Naive thymus-derived CD8-positive, alpha-beta T cell (primary cell): ENCODE measurements around the gene GZF1. TPM values are rescaled to one million over a fixed set of nuclear protein-coding genes. Genes with fewer than 3 reads are reported as not detected.

Experiments used
- ATAC-seq, 2 donors: fragments of 150-1000 bp; cut with Tn5 transposase in 1 of 2; sonication (Bioruptor Pico), chemical (Tn5 transposase) in 1 of 2; 1 replicate in 1 of 2; 2 replicates in 1 of 2; pipeline ENCODE4 v1.10.0; 2021; ENCODE audit warnings: mild to moderate bottlenecking in 2 of 2, moderate library complexity in 2 of 2
- POLR2A ChIA-PET: fragments of 350-600 bp; sonication (Branson Sonifier 250); formaldehyde crosslinking; loops from one replicate; lab custom pipeline; 2021; ENCODE audit warnings: antibody characterized with exemption; lab: Charles Lee
- DNase-seq, 10 donors: peaks; one replicate each; pipeline versions ENCODE4 v3.0.0 to v3.0.0-alpha.2; 2020 to 2022
- H3K27ac Mint-ChIP-seq, 10 donors: one replicate each; pipeline ENCODE4 v1.8.0; 2020 to 2022; ENCODE audit warnings: mild to moderate bottlenecking in 10 of 10, mixed read lengths in 10 of 10, moderate library complexity in 4 of 10, inconsistent platforms in 1 of 10
- H3K27me3 Mint-ChIP-seq, 5 donors: one replicate each; pipeline ENCODE4 v1.8.0; 2021 to 2022; ENCODE audit warnings: mixed read lengths in 5 of 5
- H3K36me3 Mint-ChIP-seq, 3 donors: one replicate each; pipeline ENCODE4 v1.8.0; 2020 to 2022; ENCODE audit warnings: mixed read lengths in 3 of 3, mild to moderate bottlenecking in 2 of 3, inconsistent platforms in 1 of 3
- H3K4me1 Mint-ChIP-seq, 4 donors: one replicate each; pipeline ENCODE4 v1.8.0; 2021 to 2022; ENCODE audit warnings: mixed read lengths in 4 of 4
- H3K4me3 Mint-ChIP-seq, 10 donors: one replicate each; pipeline ENCODE4 v1.8.0; 2020 to 2022; ENCODE audit warnings: mild to moderate bottlenecking in 10 of 10, mixed read lengths in 10 of 10, moderate library complexity in 6 of 10, inconsistent platforms in 1 of 10
- H3K9me3 Mint-ChIP-seq, 9 donors: one replicate each; pipeline ENCODE4 v1.8.0; 2020 to 2022; ENCODE audit warnings: mixed read lengths in 9 of 9, mild to moderate bottlenecking in 3 of 9, inconsistent platforms in 1 of 9, moderate library complexity in 1 of 9
- polyA plus RNA-seq, 3 donors: library from polyadenylated mRNA; unstranded; fragments of 300-500 nt; fragmentation: Illumina TruSeq; gene quantifications; one replicate each; pipeline ENCODE4 v1.2.3, GENCODE V29; 2021
- total RNA-seq, 8 experiments: library from RNA in 2 of 8; stranded (reverse) in 2 of 8; gene quantifications; one replicate each; pipeline ENCODE4 v1.2.3 and lab custom pipeline; 2021 to 2026

GZF1 gene
- total and polyA plus RNA-seq, 5 experiments from 2014 or later, result 1.9 to 13.7 (median 3.7) TPM

GRCh38 chr20:23401051-23401450 lies 39.1 kb downstream of the GZF1 start:
- H3K4me3 Mint-ChIP-seq, result no peak overlapping the region
- H3K4me1 Mint-ChIP-seq, result peaks cover 15 to 22% (median 19%) of the 10 kb centered on the region in 4 donors
- POLR2A ChIA-PET, result no interaction called here
- H3K9me3 Mint-ChIP-seq, result no peaks in the 10 kb centered on the region
- H3K27ac Mint-ChIP-seq, result peak overlapping the region in 2 of 10 donors; percentile 35 to 47
- no peak for ATAC-seq
- peaks cover 0 to 38% (median 4%) of the 10 kb centered on the region in 3 donors for H3K36me3 Mint-ChIP-seq
- H3K27me3 Mint-ChIP-seq, result no peaks in the 10 kb centered on the region
- DNase-seq, result no peak

- POLR2A ChIA-PET, result no interaction called here
- H3K4me3 Mint-ChIP-seq, result no peak overlapping the region
- DNase-seq (no peak), ATAC-seq (no peak)
- H3K9me3 Mint-ChIP-seq, result no peaks in the 10 kb centered on the region
- H3K27me3 Mint-ChIP-seq, result no peaks in the 10 kb centered on the region
- no peak overlapping the region for H3K27ac Mint-ChIP-seq
- peaks cover 17 to 34% (median 25%) of the 10 kb centered on the region in 4 donors for H3K4me1 Mint-ChIP-seq
- peaks cover 0 to 35% (median 4%) of the 10 kb centered on the region in 3 donors for H3K36me3 Mint-ChIP-seq
These were observed 41.8 kb downstream of the GZF1 start for GRCh38 chr20:23403751-23404150.

- ATAC-seq (no peak), DNase-seq (no peak)
- peaks cover 17 to 33% (median 23%) of the 10 kb centered on the region in 4 donors for H3K4me1 Mint-ChIP-seq
- peak overlapping the region in 1 of 10 donors; percentile 17 for H3K27ac Mint-ChIP-seq
- no peaks in the 10 kb centered on the region for H3K9me3 Mint-ChIP-seq
- H3K27me3 Mint-ChIP-seq, result no peaks in the 10 kb centered on the region
- POLR2A ChIA-PET, result no interaction called here
- no peak overlapping the region for H3K4me3 Mint-ChIP-seq
- peaks cover 0 to 31% (median 4%) of the 10 kb centered on the region in 3 donors for H3K36me3 Mint-ChIP-seq
These were observed 42.2 kb downstream of the GZF1 start for GRCh38 chr20:23404196-23404595.

GRCh38 chr20:23406880-23407279 lies 44.9 kb downstream of the GZF1 start:
- Mint-ChIP-seq H3K4me3 (no peak overlapping the region), H3K27ac (no peak overlapping the region), H3K4me1 (peaks cover 24 to 53% (median 35%) of the 10 kb centered on the region in 4 donors), H3K36me3 (peaks cover 0 to 14% (median 2%) of the 10 kb centered on the region in 3 donors), H3K27me3 (no peaks in the 10 kb centered on the region), H3K9me3 (no peaks in the 10 kb centered on the region)
- no peak for DNase-seq
- POLR2A ChIA-PET, result no interaction called here
- ATAC-seq, result no peak

- Mint-ChIP-seq H3K27ac (peak overlapping the region in 7 of 10 donors; percentile 12 to 79 (median 57)), H3K9me3 (no peaks in the 10 kb centered on the region), H3K36me3 (peaks cover 0 to 4% (median 3%) of the 10 kb centered on the region in 3 donors), H3K27me3 (no peaks in the 10 kb centered on the region), H3K4me3 (peak overlapping the region in 2 of 10 donors; percentile 5 to 23), H3K4me1 (peaks cover 26 to 59% (median 35%) of the 10 kb centered on the region in 4 donors)
- POLR2A ChIA-PET, result interaction anchor here (1.0 kb wide), 1 partner anchor 13 kb away, joined by 3 read pairs; the partner anchor contains the start of gene NAPB
- DNase-seq (peak in 2 of 10 donors; percentile 21 to 25), ATAC-seq (peak; percentile 88 to 98)
These were observed 45.9 kb downstream of the GZF1 start for GRCh38 chr20:23407781-23408464.

GRCh38 chr20:23408957-23409356 lies 47.0 kb downstream of the GZF1 start:
- Mint-ChIP-seq H3K4me1 (peaks cover 30 to 65% (median 41%) of the 10 kb centered on the region in 4 donors), H3K9me3 (no peaks in the 10 kb centered on the region), H3K27me3 (no peaks in the 10 kb centered on the region), H3K4me3 (no peak overlapping the region), H3K27ac (peak overlapping the region in 2 of 10 donors; percentile 15 to 79), H3K36me3 (peaks cover 0 to 4% (median 4%) of the 10 kb centered on the region in 3 donors)
- ATAC-seq, result no peak
- no peak for DNase-seq
- POLR2A ChIA-PET, result no interaction called here

- no peaks in the 10 kb centered on the region for H3K9me3 Mint-ChIP-seq
- H3K27ac Mint-ChIP-seq, result peak overlapping the region in 4 of 10 donors; percentile 16 to 61 (median 30)
- ATAC-seq (no peak), DNase-seq (no peak)
- peaks cover 0 to 4% (median 4%) of the 10 kb centered on the region in 3 donors for H3K36me3 Mint-ChIP-seq
- peak overlapping the region in 1 of 10 donors; percentile 54 for H3K4me3 Mint-ChIP-seq
- no peaks in the 10 kb centered on the region for H3K27me3 Mint-ChIP-seq
- POLR2A ChIA-PET, result no interaction called here
- H3K4me1 Mint-ChIP-seq, result peaks cover 25 to 60% (median 39%) of the 10 kb centered on the region in 4 donors
These were observed 47.8 kb downstream of the GZF1 start for GRCh38 chr20:23409800-23410199.

- Mint-ChIP-seq H3K4me3 (no peak overlapping the region), H3K27ac (peak overlapping the region in 1 of 10 donors; percentile 31), H3K27me3 (no peaks in the 10 kb centered on the region), H3K36me3 (peaks cover 0 to 7% (median 4%) of the 10 kb centered on the region in 3 donors), H3K4me1 (peaks cover 26 to 63% (median 46%) of the 10 kb centered on the region in 4 donors), H3K9me3 (no peaks in the 10 kb centered on the region)
- ATAC-seq (no peak), DNase-seq (no peak)
- POLR2A ChIA-PET, result interaction anchor here (1.0 kb wide), 1 partner anchor 10 kb away, joined by 4 read pairs; the partner anchor contains the start of gene NAPB
These were observed 49.1 kb downstream of the GZF1 start for GRCh38 chr20:23410916-23411695.

- Mint-ChIP-seq H3K36me3 (peaks cover 0 to 7% (median 4%) of the 10 kb centered on the region in 3 donors), H3K9me3 (no peaks in the 10 kb centered on the region), H3K4me3 (no peak overlapping the region), H3K4me1 (peaks cover 23 to 69% (median 43%) of the 10 kb centered on the region in 4 donors), H3K27me3 (no peaks in the 10 kb centered on the region), H3K27ac (peak overlapping the region in 1 of 10 donors; percentile 3)
- DNase-seq, result no peak
- POLR2A ChIA-PET, result interaction anchor here (1.0 kb wide), 1 partner anchor 9 kb away, joined by 4 read pairs; the partner anchor contains the start of gene NAPB
- ATAC-seq, result no peak
These were observed 50.0 kb downstream of the GZF1 start for GRCh38 chr20:23412026-23412425.

GRCh38 chr20:23413862-23414422 lies 52.0 kb downstream of the GZF1 start:
- POLR2A ChIA-PET, result no interaction called here
- ATAC-seq, result no peak
- no peaks in the 10 kb centered on the region for H3K9me3 Mint-ChIP-seq
- H3K36me3 Mint-ChIP-seq, result peaks cover 0 to 5% (median 4%) of the 10 kb centered on the region in 3 donors
- no peak overlapping the region for H3K27ac Mint-ChIP-seq
- peaks cover 21 to 68% (median 45%) of the 10 kb centered on the region in 4 donors for H3K4me1 Mint-ChIP-seq
- no peak overlapping the region for H3K4me3 Mint-ChIP-seq
- no peaks in the 10 kb centered on the region for H3K27me3 Mint-ChIP-seq
- DNase-seq, result no peak

GRCh38 chr20:23414526-23415188 lies 52.7 kb downstream of the GZF1 start:
- H3K9me3 Mint-ChIP-seq, result no peaks in the 10 kb centered on the region
- no peak overlapping the region for H3K27ac Mint-ChIP-seq
- no peak overlapping the region for H3K4me3 Mint-ChIP-seq
- no peak for DNase-seq
- H3K27me3 Mint-ChIP-seq, result no peaks in the 10 kb centered on the region
- H3K36me3 Mint-ChIP-seq, result peaks cover 0 to 5% (median 4%) of the 10 kb centered on the region in 3 donors
- ATAC-seq, result no peak
- H3K4me1 Mint-ChIP-seq, result peaks cover 21 to 72% (median 48%) of the 10 kb centered on the region in 4 donors
- POLR2A ChIA-PET, result interaction anchor here (1.2 kb wide), 1 partner anchor 64 kb away, joined by 4 read pairs; the partner anchor contains the start of gene NXT1

- POLR2A ChIA-PET, result interaction anchor here (1.2 kb wide), 1 partner anchor 65 kb away, joined by 4 read pairs; the partner anchor contains the start of gene NXT1
- no peaks in the 10 kb centered on the region for H3K27me3 Mint-ChIP-seq
- no peak for DNase-seq
- H3K4me3 Mint-ChIP-seq, result peak overlapping the region in 1 of 10 donors; percentile 32
- no peak for ATAC-seq
- H3K4me1 Mint-ChIP-seq, result peaks cover 18 to 74% (median 47%) of the 10 kb centered on the region in 4 donors
- no peaks in the 10 kb centered on the region for H3K9me3 Mint-ChIP-seq
- H3K27ac Mint-ChIP-seq, result peak overlapping the region in 4 of 10 donors; percentile 4 to 41 (median 13)
- H3K36me3 Mint-ChIP-seq, result peaks cover 0 to 5% (median 4%) of the 10 kb centered on the region in 3 donors
These were observed 53.6 kb downstream of the GZF1 start for GRCh38 chr20:23415555-23415954.
